ENCODE measurements around the gene ATP5PF.
A peak's percentile ranks its signal among the peaks of the same experiment; 100 is the strongest.
"Not testable (repeated sequence)": the region's sequence is repeated elsewhere in the genome, so short reads cannot be mapped to it uniquely, and the experiment has no call there.

ATP5PF gene

GRCh38 chr21:25722631-25723030 lies 12.1 kb downstream of the ATP5PF start:
- no peak for DNase-seq (ENCODE audit: low read depth in 2 of 2)

GRCh38 chr21:25721987-25722386 lies 12.7 kb downstream of the ATP5PF start:
- DNase-seq (ENCODE audit: low read depth in 2 of 2) = no peak

GRCh38 chr21:25717491-25718147 lies 17.1 kb downstream of the ATP5PF start:
- no peak for DNase-seq (ENCODE audit: low read depth in 2 of 2)

GRCh38 chr21:25714066-25714465 lies 20.6 kb downstream of the ATP5PF start:
- not testable (repeated sequence) for DNase-seq (ENCODE audit: low read depth in 2 of 2)

- no peak for DNase-seq (ENCODE audit: low read depth in 2 of 2)
These were observed 24.2 kb downstream of the ATP5PF start for GRCh38 chr21:25710550-25710949.

GRCh38 chr21:25709684-25710265 lies 24.9 kb downstream of the ATP5PF start:
- no peak for DNase-seq (ENCODE audit: low read depth in 2 of 2)

GRCh38 chr21:25708467-25709065 lies 26.1 kb downstream of the ATP5PF start:
- DNase-seq (ENCODE audit: low read depth in 2 of 2) = peak; percentile 5 to 31

- DNase-seq (ENCODE audit: low read depth in 2 of 2) = no peak
These were observed 33.2 kb downstream of the ATP5PF start for GRCh38 chr21:25701529-25701928.

GRCh38 chr21:25700741-25701140 lies 34.0 kb downstream of the ATP5PF start:
- DNase-seq (ENCODE audit: low read depth in 2 of 2) = no peak

GRCh38 chr21:25695461-25695860 lies 39.2 kb downstream of the ATP5PF start:
- not testable (repeated sequence) for DNase-seq (ENCODE audit: low read depth in 2 of 2)

- DNase-seq (ENCODE audit: low read depth in 2 of 2) = no peak
These were observed 42.7 kb downstream of the ATP5PF start for GRCh38 chr21:25691976-25692375.

- no peak for DNase-seq (ENCODE audit: low read depth in 2 of 2)
These were observed 45.5 kb downstream of the ATP5PF start for GRCh38 chr21:25689226-25689625.

GRCh38 chr21:25688275-25689155 lies 46.2 kb downstream of the ATP5PF start:
- no peak for DNase-seq (ENCODE audit: low read depth in 2 of 2)

- no peak for DNase-seq (ENCODE audit: low read depth in 2 of 2)
These were observed 46.9 kb downstream of the ATP5PF start for GRCh38 chr21:25687787-25688186.

GRCh38 chr21:25682382-25682781 lies 52.3 kb downstream of the ATP5PF start:
- DNase-seq (ENCODE audit: low read depth in 2 of 2) = no peak

- no peak for DNase-seq (ENCODE audit: low read depth in 2 of 2)
These were observed 58.3 kb downstream of the ATP5PF start for GRCh38 chr21:25676451-25676850.
